ENCODE measurements around the gene FAM72D. TPM values are rescaled to one million over a fixed set of nuclear protein-coding genes. Genes with fewer than 3 reads are reported as not detected.
"Not testable (repeated sequence)": the region's sequence is repeated elsewhere in the genome, so short reads cannot be mapped to it uniquely, and the experiment has no call there.

The FAM72D gene
- total RNA-seq, 1 donor from 2014 or later: 5.1 TPM

- intact Hi-C loops (cut with micrococcal nuclease): not testable (repeated sequence)
These were observed 50.5 kb downstream of the FAM72D start for GRCh38 chr1:145146308-145146707.

- intact Hi-C loops (cut with micrococcal nuclease): not testable (repeated sequence)
These were observed 51.4 kb downstream of the FAM72D start for GRCh38 chr1:145147172-145147571.

- intact Hi-C loops (cut with micrococcal nuclease): not testable (repeated sequence)
These were observed 59.6 kb downstream of the FAM72D start for GRCh38 chr1:145155421-145155820.

GRCh38 chr1:145155873-145156272, 60.1 kb downstream of the FAM72D start:
- intact Hi-C loops (cut with micrococcal nuclease): not testable (repeated sequence)

DNA sequence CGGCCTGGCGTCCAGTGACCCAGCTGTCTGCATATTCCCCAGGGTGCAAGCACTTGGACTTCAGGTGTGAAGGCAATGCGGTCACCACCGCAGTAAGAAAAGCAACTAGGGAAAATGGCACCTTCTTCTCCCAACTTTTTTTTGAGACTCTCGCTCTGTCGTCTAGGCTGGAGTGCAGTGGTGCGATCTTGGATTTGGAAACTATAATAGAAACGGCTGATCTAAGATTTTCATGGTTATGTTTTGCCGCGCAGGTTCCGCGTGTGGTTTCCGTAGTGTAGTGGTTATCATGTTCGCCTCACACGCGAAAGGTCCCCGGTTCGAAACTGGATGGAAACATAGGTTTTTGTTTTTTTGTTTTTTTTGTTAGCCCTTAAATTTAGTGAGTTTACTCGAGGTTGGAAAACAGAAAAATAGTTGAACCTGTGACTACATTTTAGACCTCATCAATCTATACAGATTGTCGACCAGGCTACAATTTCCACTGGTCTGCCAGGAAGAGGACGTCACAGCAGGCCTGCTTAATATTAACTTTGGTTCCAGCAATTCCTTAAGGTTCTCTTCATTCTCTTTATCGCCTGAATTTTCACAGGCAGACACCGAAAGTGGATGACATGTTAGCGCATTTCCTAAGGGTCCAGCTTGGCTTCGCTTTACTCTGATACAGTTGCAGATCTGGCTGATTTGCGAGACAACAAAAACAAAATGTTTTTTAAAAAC, 61.3 kb downstream of the FAM72D start:
- intact Hi-C loops (cut with micrococcal nuclease): not testable (repeated sequence)

DNA sequence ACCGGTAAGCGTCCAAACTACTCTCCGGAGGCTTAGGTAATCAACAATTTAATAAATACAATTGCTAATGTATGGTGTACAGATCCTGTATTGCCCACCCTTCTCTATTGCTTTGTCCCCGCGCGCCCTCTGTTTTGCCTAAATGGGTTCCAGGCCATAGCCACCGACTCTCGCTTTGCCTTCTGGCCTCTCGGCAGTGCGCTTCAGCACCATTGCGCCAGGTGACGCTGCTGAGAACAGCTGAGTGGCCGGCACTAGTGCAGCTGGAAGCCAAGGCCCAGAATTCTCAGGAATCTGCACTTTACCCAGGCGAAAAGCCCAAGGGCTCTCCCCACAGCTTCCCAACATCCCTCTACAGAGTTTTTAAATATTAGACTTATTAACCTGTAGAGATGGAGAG, 61.9 kb downstream of the FAM72D start:
- intact Hi-C loops (cut with micrococcal nuclease): not testable (repeated sequence)

DNA sequence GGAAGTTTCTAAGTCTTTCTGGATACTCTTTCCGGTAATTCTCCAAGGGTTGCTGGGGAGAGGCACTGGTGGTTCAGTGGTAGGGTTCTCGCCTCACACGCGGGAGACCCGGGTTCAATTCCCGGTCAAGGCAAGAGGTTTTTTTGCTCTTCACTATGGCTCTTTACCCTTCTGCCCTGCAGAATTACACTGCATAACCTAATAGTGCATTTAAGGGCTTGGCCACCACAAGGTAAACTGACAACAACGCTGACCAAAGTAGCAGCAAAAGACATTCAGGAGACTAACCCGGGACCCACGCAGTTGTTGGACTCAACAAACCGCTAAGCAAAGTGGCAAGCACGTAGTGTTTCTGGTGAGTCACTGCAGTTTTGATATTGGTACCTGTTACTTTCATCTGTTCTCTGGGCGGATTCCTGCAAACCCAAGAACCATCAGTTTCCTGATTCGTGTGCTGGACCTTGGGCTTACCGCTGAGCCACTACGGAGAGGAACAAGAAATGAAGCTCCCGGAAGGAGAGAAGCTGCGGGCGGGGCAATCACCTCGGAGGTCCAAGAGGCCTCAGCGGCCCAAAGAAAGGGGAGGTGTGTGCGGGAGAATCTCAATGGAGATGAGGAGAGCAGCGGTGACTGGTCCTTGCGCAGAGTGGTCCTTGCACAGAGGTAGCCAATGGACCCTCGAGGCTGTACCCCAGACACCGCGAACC, 65.4 kb downstream of the FAM72D start:
- intact Hi-C loops (cut with micrococcal nuclease): not testable (repeated sequence)

Other genes with a start within 250 kb of the FAM72D start
- gene SRGAP2B, start 646 bp upstream of the FAM72D start, total RNA-seq: 43.2 and 48.0 TPM in 2 replicates
- not detected in 2 replicates for gene PPIAL4D, start 146.2 kb downstream of the FAM72D start, total RNA-seq